Sigmoid colon (tissue), 7 donors: ENCODE data around the gene EDA2R. TPM values are rescaled to one million over a fixed set of nuclear protein-coding genes. Genes with fewer than 3 reads are reported as not detected.

ENCODE experiments used
- DNase-seq: peaks from one replicate; pipeline ENCODE4 v3.0.0-alpha.2; 2019
- H3K27ac ChIP-seq, 4 donors: fragments of 200-600 bp; sonication (generic); one replicate each; pipeline ENCODE4 v1.5.1; 2016 to 2019; ENCODE audit warnings: mild to moderate bottlenecking in 1 of 4
- H3K27me3 ChIP-seq, 3 donors: fragments of 200-600 bp; sonication (generic); one replicate each; pipeline ENCODE4 v1.5.1; 2019; ENCODE audit warnings: mild to moderate bottlenecking in 1 of 3
- H3K36me3 ChIP-seq, 4 donors: fragments of 200-600 bp; sonication (generic); one replicate each; pipeline ENCODE4 v1.5.1; 2016 to 2019
- H3K4me1 ChIP-seq, 4 donors: fragments of 200-600 bp; sonication (generic); one replicate each; pipeline ENCODE4 v1.5.1; 2017 to 2019
- H3K4me3 ChIP-seq, 4 donors: fragments of 200-600 bp; sonication (generic); one replicate each; pipeline ENCODE4 v1.5.1; 2017 to 2019; ENCODE audit warnings: mild to moderate bottlenecking in 2 of 4, moderate library complexity in 1 of 4
- H3K9me3 ChIP-seq, 4 donors: fragments of 200-600 bp in 3 of 4; sonication (generic) in 3 of 4; one replicate each; pipeline versions ENCODE4 v1.5.1 to v1.6.1; 2013 to 2019
- EP300 ChIP-seq, 4 donors: sonication (generic); formaldehyde crosslinking; IDR thresholded peaks; one replicate each; pipeline ENCODE4 v1.6.1; 2017; ENCODE audit warnings: antibody characterized with exemption in 4 of 4
- POLR2A ChIP-seq, 2 donors: fragments of 450-650 bp; IDR thresholded peaks; one replicate each; pipeline ENCODE4 v1.6.1; 2016; ENCODE audit warnings: antibody characterized with exemption in 2 of 2, mild to moderate bottlenecking in 2 of 2, moderate library complexity in 2 of 2
- POLR2AphosphoS5 ChIP-seq, 4 donors: sonication (generic); formaldehyde crosslinking; IDR thresholded peaks; one replicate each; pipeline ENCODE4 v1.6.1; 2017; ENCODE audit warnings: antibody characterized with exemption in 4 of 4
- WGBS, 2 donors: extraction: QIAGEN DNeasy Blood & Tissue Kit; methylation state at CpG; one replicate each; pipeline ENCODE4 v1.1.7; 2013; 5-methylcytosine and 5-hydroxymethylcytosine counted together
- intact Hi-C: fragments of 100-400 bp; cut with DNase I; formaldehyde crosslinking; loops from one replicate; pipeline ENCODE4 v1.15.1; 2023
- polyA plus RNA-seq, 3 donors: library from polyadenylated mRNA; stranded (reverse); fragments of 200-250 nt; gene quantifications; one replicate each; pipeline ENCODE4 v1.2.3, GENCODE V29; 2013
- total RNA-seq, 4 donors: library from RNA; depleted of rRNA; stranded (reverse); fragments of >200 nt; gene quantifications; one replicate each; pipeline ENCODE4 v1.1.0, GENCODE V29; 2016
- TF ChIP-seq, protein P1 (sequence below), 4 experiments: fragments of 450-650 bp in 3 of 4; fragments of 200-600 bp in 1 of 4; IDR thresholded peaks; one replicate each; pipeline ENCODE4 v1.5.1; 2016 to 2019; ENCODE audit warnings: antibody characterized with exemption in 4 of 4, mild to moderate bottlenecking in 3 of 4, moderate library complexity in 2 of 4
- donor health status: healthy with polysubstance abuse.
- donor health status: Bipolar disorder and iron deficiency.
- donor health status: healthy.

EDA2R gene
- total and polyA plus RNA-seq, 7 donors: under 0.01 to 1.5 (median 1.3) TPM; not detected in 1

DNA sequence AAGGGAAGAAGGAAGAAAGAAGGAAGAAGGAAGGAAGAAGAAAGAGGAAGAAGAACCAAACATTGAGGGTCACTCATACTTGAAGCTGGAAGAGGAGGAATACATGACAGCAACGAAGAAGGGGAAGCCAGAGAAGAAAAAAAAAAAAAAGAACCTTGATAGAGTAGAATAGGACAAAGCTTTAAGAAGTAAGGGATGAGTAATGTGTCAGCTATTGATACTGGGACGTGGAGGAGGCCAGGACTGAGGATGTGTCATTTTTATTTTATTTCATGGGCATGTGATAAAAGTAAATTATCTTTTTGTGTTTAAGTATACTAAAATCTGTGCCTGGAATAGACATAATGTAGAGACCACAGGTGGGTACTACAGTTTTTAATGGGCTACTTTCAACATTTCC is 6.4 kb downstream of the EDA2R start:
- intact Hi-C loops: no loop called here
- Histone ChIP-seq H3K27ac (no peak overlapping the region), H3K4me3 (no peak overlapping the region), H3K36me3 (no peaks in the 10 kb centered on the region), H3K9me3 (no peaks in the 10 kb centered on the region), H3K4me1 (no peaks in the 10 kb centered on the region), H3K27me3 (no peaks in the 10 kb centered on the region)
- WGBS, 2 donors: 62 to 64% methylated on average over 2 of the region's 2 CpGs
- no peak for DNase-seq
- no peak for TF ChIP-seq POLR2A (IDR thresholded peaks at IDR 0.05)
- TF ChIP-seq POLR2AphosphoS5 (IDR thresholded peaks at IDR 0.05): no peak
- TF ChIP-seq, protein P1, sequence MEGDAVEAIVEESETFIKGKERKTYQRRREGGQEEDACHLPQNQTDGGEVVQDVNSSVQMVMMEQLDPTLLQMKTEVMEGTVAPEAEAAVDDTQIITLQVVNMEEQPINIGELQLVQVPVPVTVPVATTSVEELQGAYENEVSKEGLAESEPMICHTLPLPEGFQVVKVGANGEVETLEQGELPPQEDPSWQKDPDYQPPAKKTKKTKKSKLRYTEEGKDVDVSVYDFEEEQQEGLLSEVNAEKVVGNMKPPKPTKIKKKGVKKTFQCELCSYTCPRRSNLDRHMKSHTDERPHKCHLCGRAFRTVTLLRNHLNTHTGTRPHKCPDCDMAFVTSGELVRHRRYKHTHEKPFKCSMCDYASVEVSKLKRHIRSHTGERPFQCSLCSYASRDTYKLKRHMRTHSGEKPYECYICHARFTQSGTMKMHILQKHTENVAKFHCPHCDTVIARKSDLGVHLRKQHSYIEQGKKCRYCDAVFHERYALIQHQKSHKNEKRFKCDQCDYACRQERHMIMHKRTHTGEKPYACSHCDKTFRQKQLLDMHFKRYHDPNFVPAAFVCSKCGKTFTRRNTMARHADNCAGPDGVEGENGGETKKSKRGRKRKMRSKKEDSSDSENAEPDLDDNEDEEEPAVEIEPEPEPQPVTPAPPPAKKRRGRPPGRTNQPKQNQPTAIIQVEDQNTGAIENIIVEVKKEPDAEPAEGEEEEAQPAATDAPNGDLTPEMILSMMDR (IDR thresholded peaks at IDR 0.05): no peak
- TF ChIP-seq EP300 (IDR thresholded peaks at IDR 0.05): no peak

DNA sequence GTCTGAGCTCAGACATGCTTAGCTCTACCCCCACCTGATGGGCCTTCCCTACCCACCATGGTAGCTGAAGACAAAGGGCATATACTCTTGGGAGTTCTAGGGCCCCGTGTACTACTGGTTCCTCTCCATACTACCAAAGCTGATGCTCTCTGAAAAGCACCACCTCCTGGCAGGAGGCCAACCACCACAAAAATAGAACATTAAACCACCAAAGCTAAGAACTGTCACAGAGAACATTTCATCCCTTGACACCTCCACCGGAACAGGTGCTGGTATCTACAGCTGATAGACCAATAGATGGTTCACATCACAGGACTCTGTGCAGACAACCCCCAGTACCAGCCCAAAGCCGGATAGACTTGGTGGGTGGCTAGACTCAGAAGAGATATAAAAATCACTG is 13.4 kb downstream of the EDA2R start:
- WGBS, 2 donors: 62 to 85% methylated on average over 3 of the region's 3 CpGs
- Histone ChIP-seq H3K4me1 (no peaks in the 10 kb centered on the region), H3K4me3 (no peak overlapping the region), H3K9me3 (no peaks in the 10 kb centered on the region), H3K36me3 (no peaks in the 10 kb centered on the region), H3K27me3 (no peaks in the 10 kb centered on the region), H3K27ac (no peak overlapping the region)
- DNase-seq: no peak
- TF ChIP-seq POLR2AphosphoS5 (IDR thresholded peaks at IDR 0.05) (no peak), EP300 (IDR thresholded peaks at IDR 0.05) (no peak), POLR2A (IDR thresholded peaks at IDR 0.05) (no peak)
- intact Hi-C loops: no loop called here

DNA sequence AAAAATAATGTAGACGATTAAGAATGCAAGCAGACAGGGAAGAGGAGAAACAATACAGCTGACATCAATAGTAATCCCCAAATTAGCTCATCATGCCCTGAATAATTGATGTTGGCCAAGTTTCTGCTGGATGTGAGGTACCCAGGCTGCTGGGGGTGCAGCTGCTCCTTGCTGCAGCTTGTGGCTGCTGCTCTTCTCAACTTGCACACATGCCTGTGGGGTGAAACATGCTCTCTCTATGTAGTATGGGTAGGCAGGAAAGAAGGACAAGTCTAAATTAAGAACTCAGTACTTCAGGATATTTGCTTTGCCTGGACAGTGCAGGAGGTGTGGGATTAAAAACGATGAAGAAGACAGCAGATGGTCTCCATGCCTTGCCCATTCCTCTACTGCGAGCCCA is 16.7 kb downstream of the EDA2R start:
- H3K9me3 ChIP-seq: no peaks in the 10 kb centered on the region
- no peaks in the 10 kb centered on the region for H3K27me3 ChIP-seq
- 86 to 91% methylated on average over 3 of the region's 3 CpGs for WGBS, 2 donors
- H3K4me3 ChIP-seq: no peak overlapping the region
- H3K4me1 ChIP-seq: no peaks in the 10 kb centered on the region
- TF ChIP-seq POLR2AphosphoS5 (IDR thresholded peaks at IDR 0.05): no peak
- no peak for TF ChIP-seq POLR2A (IDR thresholded peaks at IDR 0.05)
- TF ChIP-seq EP300 (IDR thresholded peaks at IDR 0.05): no peak
- TF ChIP-seq, protein P1 (IDR thresholded peaks at IDR 0.05): no peak
- no peaks in the 10 kb centered on the region for H3K36me3 ChIP-seq
- no peak overlapping the region for H3K27ac ChIP-seq
- no peak for DNase-seq
- intact Hi-C loops: no loop called here

DNA sequence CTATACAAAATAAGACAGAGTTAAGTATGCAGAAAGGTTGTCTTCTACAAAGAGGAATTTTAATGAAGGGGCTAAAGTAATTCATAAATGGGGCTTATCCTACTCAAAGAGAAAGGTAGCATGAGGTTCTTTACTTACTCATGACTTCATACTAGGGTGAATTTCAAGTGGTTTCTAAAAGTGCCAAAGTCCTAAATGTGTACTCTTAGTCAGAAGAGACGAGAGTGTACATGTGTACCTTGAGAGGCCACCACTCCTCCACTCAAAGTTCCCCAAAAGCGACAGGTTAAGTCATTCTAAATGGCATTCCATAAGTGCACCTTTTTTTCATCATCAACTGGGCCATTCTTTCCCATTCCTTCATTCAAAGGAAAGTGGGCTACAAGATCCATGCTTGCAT is 21.9 kb downstream of the EDA2R start:
- WGBS, 2 donors: 88 to 90% methylated on average over 2 of the region's 2 CpGs
- H3K27me3 ChIP-seq: no peaks in the 10 kb centered on the region
- DNase-seq: no peak
- TF ChIP-seq POLR2AphosphoS5 (IDR thresholded peaks at IDR 0.05) (no peak), POLR2A (IDR thresholded peaks at IDR 0.05) (no peak), EP300 (IDR thresholded peaks at IDR 0.05) (no peak)
- TF ChIP-seq, protein P1 (IDR thresholded peaks at IDR 0.05): no peak
- no peaks in the 10 kb centered on the region for H3K9me3 ChIP-seq
- intact Hi-C loops: no loop called here
- no peaks in the 10 kb centered on the region for H3K36me3 ChIP-seq
- H3K4me3 ChIP-seq: no peak overlapping the region
- no peak overlapping the region for H3K27ac ChIP-seq
- H3K4me1 ChIP-seq: no peaks in the 10 kb centered on the region

DNA sequence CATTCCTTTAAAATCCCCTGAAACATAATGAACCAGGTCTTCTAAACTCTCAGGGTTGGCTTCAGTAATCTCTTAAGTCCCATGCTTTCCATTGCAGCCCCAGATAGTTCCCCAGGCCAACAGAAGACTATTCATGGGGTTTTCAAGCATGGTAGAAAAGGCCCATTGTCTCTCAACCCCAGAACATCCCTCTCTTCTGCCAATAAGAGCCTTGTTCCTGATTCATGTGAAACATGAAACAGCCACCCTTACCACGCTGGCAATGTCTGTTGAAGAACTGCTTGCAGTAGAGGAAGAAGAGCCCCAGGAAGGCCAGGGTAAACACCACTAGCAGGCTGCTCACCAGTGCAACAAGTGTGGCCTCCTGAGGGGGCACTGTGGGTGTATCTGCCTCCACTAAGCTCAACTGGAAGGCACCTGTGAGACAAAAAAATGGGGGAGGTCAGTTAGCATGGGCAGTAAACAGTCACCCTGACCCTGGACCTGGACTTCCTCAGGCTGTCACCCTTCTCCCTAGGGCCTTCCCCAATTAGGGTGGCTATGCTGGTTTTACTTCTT is 36.4 kb downstream of the EDA2R start:
- intact Hi-C loops: no loop called here
- no peak overlapping the region for H3K27ac ChIP-seq
- no peak for DNase-seq
- H3K9me3 ChIP-seq: no peaks in the 10 kb centered on the region
- WGBS, 2 donors: 46 to 68% methylated on average over 1 of the region's 1 CpG
- H3K36me3 ChIP-seq: no peaks in the 10 kb centered on the region
- H3K4me1 ChIP-seq: no peaks in the 10 kb centered on the region
- H3K27me3 ChIP-seq: no peaks in the 10 kb centered on the region
- H3K4me3 ChIP-seq: no peak overlapping the region
- TF ChIP-seq EP300 (IDR thresholded peaks at IDR 0.05) (no peak), POLR2AphosphoS5 (IDR thresholded peaks at IDR 0.05) (no peak), POLR2A (IDR thresholded peaks at IDR 0.05) (no peak)
- TF ChIP-seq, protein P1 (IDR thresholded peaks at IDR 0.05): no peak
